Measurements from ENCODE around the gene PCID2.

The PCID2 gene

GRCh38 chr13:113149711-113150549, 58.5 kb downstream of the PCID2 start:
- no peak for DNase-seq (ENCODE audit: low spot score)

- DNase-seq (ENCODE audit: low spot score): no peak
These were observed 59.4 kb downstream of the PCID2 start for GRCh38 chr13:113148940-113149503.

GRCh38 chr13:113148407-113148806, 60.1 kb downstream of the PCID2 start:
- no peak for DNase-seq (ENCODE audit: low spot score)

DNA sequence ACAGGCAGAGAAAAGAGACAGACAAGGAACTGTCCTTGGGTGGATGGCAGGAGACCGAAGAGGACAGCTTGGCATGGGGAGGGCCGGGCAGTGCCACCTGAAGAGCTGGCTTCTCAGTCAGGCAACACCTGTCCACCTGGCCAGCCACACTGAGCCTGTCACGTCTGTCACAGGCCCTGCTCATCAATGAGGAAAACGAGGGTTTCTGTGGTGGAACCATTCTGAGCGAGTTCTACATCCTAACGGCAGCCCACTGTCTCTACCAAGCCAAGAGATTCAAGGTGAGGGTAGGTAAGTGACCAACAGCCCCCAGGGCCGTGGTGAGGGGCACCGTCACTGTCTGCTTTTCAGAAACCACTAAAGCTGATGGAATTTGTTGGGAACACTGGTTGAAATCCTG, 61.3 kb downstream of the PCID2 start:
- DNase-seq (ENCODE audit: low spot score): no peak

- no peak for DNase-seq (ENCODE audit: low spot score)
These were observed 61.7 kb downstream of the PCID2 start for GRCh38 chr13:113146750-113147149.

- no peak for DNase-seq (ENCODE audit: low spot score)
These were observed 62.4 kb downstream of the PCID2 start for GRCh38 chr13:113145911-113146598.

DNA sequence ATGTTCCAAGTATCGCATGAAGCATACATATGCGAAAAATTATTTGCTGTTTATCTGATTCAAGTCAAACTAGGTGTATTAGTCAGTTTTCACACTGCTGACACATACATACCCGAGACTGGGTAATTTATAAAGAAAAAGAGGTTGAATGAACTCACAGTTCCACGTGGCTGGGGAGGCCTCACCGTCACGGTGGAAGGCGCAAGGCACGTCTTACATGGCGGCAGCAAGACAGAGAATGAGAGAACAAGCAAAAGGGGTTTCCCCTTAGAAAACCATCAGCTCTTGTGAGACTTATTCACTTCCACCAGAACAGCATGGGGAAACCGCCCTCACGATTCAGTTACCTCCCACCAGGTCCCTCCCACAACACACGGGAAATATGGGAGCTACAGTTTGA, 63.0 kb downstream of the PCID2 start:
- DNase-seq (ENCODE audit: low spot score): no peak

DNA sequence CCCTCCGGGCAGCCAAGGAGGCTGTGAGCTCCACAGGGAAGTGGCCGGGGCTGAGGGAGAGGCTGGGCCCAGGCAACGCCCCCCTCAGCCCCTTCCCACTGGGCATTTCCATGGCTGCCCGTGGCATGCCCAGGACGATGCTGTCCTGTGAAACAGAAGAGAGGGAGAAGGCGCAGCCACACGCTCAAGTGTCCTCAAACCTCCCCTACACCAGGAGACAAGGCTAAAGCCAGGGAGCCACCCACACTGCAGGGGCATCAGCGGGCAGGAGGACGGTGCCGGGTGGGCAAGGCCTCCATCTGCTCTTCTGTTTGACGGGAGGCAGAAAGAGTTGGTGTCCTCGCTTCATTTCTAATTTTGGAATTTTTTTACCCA, 64.2 kb downstream of the PCID2 start:
- DNase-seq (ENCODE audit: low spot score): no peak

DNA sequence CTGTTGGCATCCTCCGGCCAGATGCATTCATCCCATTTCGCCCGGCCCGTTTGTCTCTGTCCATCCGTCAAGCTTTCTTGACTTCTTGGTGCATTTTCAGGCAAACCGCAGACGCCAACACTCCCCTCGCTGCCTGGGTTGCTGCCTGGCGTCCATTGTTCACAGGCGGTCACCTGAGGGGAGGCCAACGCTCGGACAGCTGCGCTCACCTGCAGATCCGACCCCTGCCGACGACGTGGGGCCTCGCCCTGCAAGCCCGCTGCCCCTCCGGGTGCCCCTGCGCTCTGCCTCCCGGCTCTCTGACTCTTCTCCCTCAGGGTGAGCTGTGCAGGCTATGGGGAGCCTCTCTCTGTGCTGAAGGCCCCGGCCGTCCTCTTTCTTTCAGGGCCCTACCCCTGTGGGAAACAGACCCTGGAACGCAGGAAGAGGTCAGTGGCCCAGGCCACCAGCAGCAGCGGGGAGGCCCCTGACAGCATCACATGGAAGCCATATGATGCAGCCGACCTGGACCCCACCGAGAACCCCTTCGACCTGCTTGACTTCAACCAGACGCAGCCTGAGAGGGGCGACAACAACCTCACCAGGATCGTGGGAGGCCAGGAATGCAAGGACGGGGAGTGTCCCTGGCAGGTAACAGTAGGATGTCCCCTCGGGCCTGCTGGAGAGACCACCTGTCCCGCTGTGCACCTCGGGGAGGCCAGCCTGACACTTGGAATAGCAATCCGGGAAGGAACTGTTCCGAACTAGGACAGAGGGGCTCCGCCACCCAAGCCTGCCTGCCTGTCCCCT, 64.8 kb downstream of the PCID2 start:
- no peak for DNase-seq (ENCODE audit: low spot score)

- no peak for DNase-seq (ENCODE audit: low spot score)
These were observed 65.6 kb downstream of the PCID2 start for GRCh38 chr13:113142876-113143275.

GRCh38 chr13:113141601-113141970, 66.9 kb downstream of the PCID2 start:
- no peak for DNase-seq (ENCODE audit: low spot score)

DNA sequence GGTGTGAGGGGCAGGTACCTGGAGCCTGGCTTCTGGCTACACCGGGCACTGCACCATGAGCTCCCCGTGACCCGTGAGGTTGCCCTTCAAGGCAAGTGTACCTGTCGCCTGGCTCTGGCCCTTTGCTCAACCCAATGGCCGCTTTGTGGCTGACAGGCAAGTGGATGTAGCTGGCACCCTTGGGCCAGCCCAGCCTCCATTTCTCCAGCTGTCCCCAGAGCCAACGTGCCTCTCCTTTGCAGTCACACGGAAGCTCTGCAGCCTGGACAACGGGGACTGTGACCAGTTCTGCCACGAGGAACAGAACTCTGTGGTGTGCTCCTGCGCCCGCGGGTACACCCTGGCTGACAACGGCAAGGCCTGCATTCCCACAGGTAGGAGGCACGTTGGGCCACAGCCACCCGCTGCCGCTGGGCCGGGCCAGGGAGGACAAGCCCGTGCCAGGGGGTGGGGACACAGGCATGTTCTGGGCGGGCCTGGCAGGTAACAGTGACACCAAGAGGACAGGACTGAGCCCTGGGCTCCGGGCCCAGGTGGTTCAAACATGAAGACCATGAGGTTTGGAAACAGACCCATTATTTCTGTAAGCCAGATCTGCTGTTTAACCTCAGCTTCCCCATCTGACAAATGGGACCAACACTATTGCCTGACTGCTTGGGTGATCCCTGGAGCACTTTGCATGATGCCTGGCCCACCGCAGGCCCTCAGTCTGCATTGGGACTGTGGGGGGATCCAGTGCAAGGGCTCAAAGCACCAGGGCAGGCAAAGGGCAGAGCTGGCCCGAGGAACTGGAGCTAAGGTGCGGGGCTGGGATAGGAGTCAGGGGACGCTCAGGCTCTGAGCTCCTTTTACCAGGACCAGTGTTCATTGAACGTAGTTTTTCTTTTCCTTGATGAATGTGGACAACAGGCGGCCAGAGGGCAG, 67.5 kb downstream of the PCID2 start:
- DNase-seq (ENCODE audit: low spot score): no peak

DNA sequence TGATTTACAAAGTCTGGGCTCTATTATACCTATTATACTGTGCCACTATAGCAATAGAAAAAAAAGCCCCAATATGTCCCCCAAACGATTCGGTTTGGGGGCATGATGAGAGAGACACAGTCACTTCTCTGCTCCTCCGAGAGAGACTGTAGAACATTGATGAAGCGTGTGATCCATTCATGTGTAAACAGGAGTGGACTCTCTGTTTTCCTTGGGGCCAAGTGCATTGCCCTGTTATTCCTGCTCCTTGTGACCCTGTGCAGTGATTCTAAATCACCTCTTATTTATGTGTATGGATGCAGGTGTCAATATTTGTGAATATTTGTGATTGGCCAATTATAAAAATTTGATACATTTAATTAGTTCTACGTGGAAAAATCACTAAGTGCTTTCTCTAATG, 68.9 kb downstream of the PCID2 start:
- no peak for DNase-seq (ENCODE audit: low spot score)

GRCh38 chr13:113138792-113139551, 69.5 kb downstream of the PCID2 start:
- DNase-seq (ENCODE audit: low spot score): no peak

DNA sequence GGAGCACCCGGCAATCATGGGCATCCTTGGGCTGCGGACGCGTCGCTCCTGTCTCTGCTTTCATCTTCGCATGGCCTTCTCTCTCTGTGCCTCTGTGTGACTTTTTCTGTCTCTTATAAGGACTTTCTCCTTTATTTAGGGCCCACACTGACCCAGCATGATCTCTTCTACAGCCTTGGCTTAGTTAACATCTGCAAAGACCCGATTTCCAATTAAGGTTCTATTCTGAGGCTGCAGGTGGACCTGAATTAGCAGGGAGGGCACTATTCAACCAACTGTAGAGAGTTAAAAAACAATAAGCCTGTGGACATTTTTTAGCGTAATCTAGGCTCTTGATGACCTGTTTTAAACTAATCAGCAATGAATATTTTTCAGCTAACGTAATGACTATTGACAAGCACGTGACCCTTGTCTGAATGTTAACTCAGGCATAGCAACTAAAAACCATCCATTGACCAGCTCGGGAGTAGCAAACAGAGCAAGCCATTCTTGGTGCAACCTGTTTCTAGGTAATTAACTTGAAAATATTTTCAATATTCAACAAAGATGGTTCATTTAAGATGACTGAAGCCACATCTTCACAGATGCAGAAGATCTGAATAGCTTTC, 70.7 kb downstream of the PCID2 start:
- no peak for DNase-seq (ENCODE audit: low spot score)

GRCh38 chr13:113135281-113135760, 73.1 kb downstream of the PCID2 start:
- DNase-seq (ENCODE audit: low spot score): no peak

DNA sequence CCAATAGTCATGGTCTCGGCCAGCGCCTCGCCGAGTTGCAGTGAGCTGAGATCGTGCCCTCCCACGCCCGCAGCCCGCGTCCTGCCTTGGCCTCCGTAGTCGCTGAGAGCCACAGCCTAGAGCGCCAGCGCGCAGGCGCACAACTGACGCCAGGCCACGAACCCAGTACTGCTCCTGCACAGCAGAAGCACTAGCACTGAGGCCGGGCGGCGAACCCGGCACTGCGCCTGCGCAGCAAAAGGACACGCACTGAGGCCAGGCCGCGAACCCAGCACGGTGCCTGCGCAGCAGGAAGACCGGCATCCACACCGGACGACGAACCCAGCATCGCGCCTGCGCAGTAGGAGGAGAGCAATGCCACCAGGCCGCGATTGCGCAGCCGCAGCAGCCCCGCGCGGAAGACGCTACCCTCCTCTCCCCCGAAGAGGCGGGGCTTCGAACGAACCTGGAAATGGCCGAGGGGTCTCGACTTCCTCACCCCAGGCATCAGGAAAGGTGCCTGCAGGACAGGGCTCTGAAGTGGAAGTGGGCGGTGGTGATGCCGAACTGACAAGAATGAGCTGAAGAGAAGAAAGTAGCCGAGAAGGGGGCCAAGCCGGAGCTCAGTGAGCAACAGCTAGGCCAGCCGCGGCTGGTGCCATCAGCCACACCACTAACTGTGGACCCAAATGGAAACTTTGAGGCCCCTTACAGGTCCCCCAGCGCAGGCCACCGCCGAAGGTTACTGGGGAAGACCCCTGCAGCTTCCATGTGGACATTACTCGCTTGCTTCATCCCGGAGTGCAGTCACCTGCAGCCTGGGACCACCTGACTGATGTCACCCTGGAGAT, 78.3 kb downstream of the PCID2 start:
- no peak for DNase-seq (ENCODE audit: low spot score)

DNA sequence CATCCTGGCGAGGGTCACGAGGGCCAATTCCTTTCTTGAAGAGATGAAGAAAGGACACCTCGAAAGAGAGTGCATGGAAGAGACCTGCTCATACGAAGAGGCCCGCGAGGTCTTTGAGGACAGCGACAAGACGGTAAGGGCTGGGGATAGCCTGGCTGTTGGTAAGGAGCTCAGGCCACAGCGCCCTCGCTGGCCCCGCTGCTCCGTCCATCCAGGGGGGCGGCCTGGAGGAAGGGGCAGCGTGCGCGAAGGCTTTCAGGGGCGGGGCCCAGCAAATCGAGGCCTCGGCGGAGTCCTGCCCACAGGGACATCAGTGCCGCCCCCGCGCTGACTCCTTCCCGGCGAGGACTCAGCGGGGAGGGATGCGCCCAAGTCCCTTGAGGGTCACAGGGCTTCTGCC, 79.0 kb downstream of the PCID2 start:
- DNase-seq (ENCODE audit: low spot score): no peak
